ENCODE measurements around the gene POLR1H. TPM values are rescaled to one million over a fixed set of nuclear protein-coding genes. Genes with fewer than 3 reads are reported as not detected.
A peak's percentile ranks its signal among the peaks of the same experiment; 100 is the strongest.

The POLR1H gene
- polyA plus RNA-seq, 1 donor: 45.1 TPM

- H3K4me3 ChIP-seq (ENCODE audit: low read length): peak overlapping the region; percentile 49
- DNase-seq: no peak
- peaks cover 29% of the 10 kb centered on the region for H3K27me3 ChIP-seq (ENCODE audit: control insufficient read depth, insufficient read depth, low read length)
- H3K9me3 ChIP-seq (ENCODE audit: control insufficient read depth, low read depth, low read length): no peaks in the 10 kb centered on the region
- H3K36me3 ChIP-seq (ENCODE audit: control insufficient read depth, insufficient read depth, low read length): no peaks in the 10 kb centered on the region
- no CpG with 5 or more reads among the region's 15 CpGs for WGBS (ENCODE audit: insufficient coverage, low lambda C conversion rate)
- H3K4me1 ChIP-seq (ENCODE audit: control insufficient read depth, insufficient read depth, low read length): peaks cover 42% of the 10 kb centered on the region
- H3K27ac ChIP-seq (ENCODE audit: low read length): peak overlapping the region; percentile 81
Observed at GRCh38 chr6:30102414-30102969, 41.4 kb downstream of the POLR1H start.

GRCh38 chr6:30102970-30103871 lies 42.2 kb downstream of the POLR1H start:
- Histone ChIP-seq H3K4me3 (ENCODE audit: low read length) (peak overlapping the region; percentile 43), H3K9me3 (ENCODE audit: control insufficient read depth, low read depth, low read length) (no peaks in the 10 kb centered on the region), H3K4me1 (ENCODE audit: control insufficient read depth, insufficient read depth, low read length) (peaks cover 35% of the 10 kb centered on the region), H3K27me3 (ENCODE audit: control insufficient read depth, insufficient read depth, low read length) (peaks cover 29% of the 10 kb centered on the region), H3K27ac (ENCODE audit: low read length) (peak overlapping the region; percentile 81), H3K36me3 (ENCODE audit: control insufficient read depth, insufficient read depth, low read length) (no peaks in the 10 kb centered on the region)
- DNase-seq: peak; percentile 87 to 93
- WGBS (ENCODE audit: insufficient coverage, low lambda C conversion rate): 17% methylated on average over 3 of the region's 36 CpGs

GRCh38 chr6:30103872-30104179 lies 42.8 kb downstream of the POLR1H start:
- DNase-seq: no peak
- Histone ChIP-seq H3K27me3 (ENCODE audit: control insufficient read depth, insufficient read depth, low read length) (peaks cover 27% of the 10 kb centered on the region), H3K36me3 (ENCODE audit: control insufficient read depth, insufficient read depth, low read length) (no peaks in the 10 kb centered on the region), H3K4me1 (ENCODE audit: control insufficient read depth, insufficient read depth, low read length) (peaks cover 29% of the 10 kb centered on the region), H3K27ac (ENCODE audit: low read length) (peak overlapping the region; percentile 81), H3K9me3 (ENCODE audit: control insufficient read depth, low read depth, low read length) (no peaks in the 10 kb centered on the region), H3K4me3 (ENCODE audit: low read length) (peak overlapping the region; percentile 43)
- no CpG with 5 or more reads among the region's 3 CpGs for WGBS (ENCODE audit: insufficient coverage, low lambda C conversion rate)

- H3K36me3 ChIP-seq (ENCODE audit: control insufficient read depth, insufficient read depth, low read length): no peaks in the 10 kb centered on the region
- H3K4me1 ChIP-seq (ENCODE audit: control insufficient read depth, insufficient read depth, low read length): peaks cover 29% of the 10 kb centered on the region
- no CpG with 5 or more reads among the region's 2 CpGs for WGBS (ENCODE audit: insufficient coverage, low lambda C conversion rate)
- H3K27me3 ChIP-seq (ENCODE audit: control insufficient read depth, insufficient read depth, low read length): peaks cover 26% of the 10 kb centered on the region
- H3K4me3 ChIP-seq (ENCODE audit: low read length): no peak overlapping the region
- H3K27ac ChIP-seq (ENCODE audit: low read length): no peak overlapping the region
- H3K9me3 ChIP-seq (ENCODE audit: control insufficient read depth, low read depth, low read length): no peaks in the 10 kb centered on the region
- DNase-seq: no peak
Observed at GRCh38 chr6:30104661-30105060, 43.6 kb downstream of the POLR1H start.

- WGBS (ENCODE audit: insufficient coverage, low lambda C conversion rate): no CpG with 5 or more reads among the region's 27 CpGs
- H3K4me1 ChIP-seq (ENCODE audit: control insufficient read depth, insufficient read depth, low read length): peaks cover 29% of the 10 kb centered on the region
- peak overlapping the region; percentile 82 for H3K27ac ChIP-seq (ENCODE audit: low read length)
- H3K27me3 ChIP-seq (ENCODE audit: control insufficient read depth, insufficient read depth, low read length): peaks cover 6% of the 10 kb centered on the region
- H3K36me3 ChIP-seq (ENCODE audit: control insufficient read depth, insufficient read depth, low read length): no peaks in the 10 kb centered on the region
- H3K4me3 ChIP-seq (ENCODE audit: low read length): peak overlapping the region; percentile 32
- H3K9me3 ChIP-seq (ENCODE audit: control insufficient read depth, low read depth, low read length): no peaks in the 10 kb centered on the region
- peak in 1 of 2 donors; percentile 39 for DNase-seq
Observed at GRCh38 chr6:30111266-30111856, 50.3 kb downstream of the POLR1H start.

- peaks cover 6% of the 10 kb centered on the region for H3K27me3 ChIP-seq (ENCODE audit: control insufficient read depth, insufficient read depth, low read length)
- peak overlapping the region; percentile 82 for H3K27ac ChIP-seq (ENCODE audit: low read length)
- 67% methylated on average over 1 of the region's 10 CpGs for WGBS (ENCODE audit: insufficient coverage, low lambda C conversion rate)
- H3K4me1 ChIP-seq (ENCODE audit: control insufficient read depth, insufficient read depth, low read length): peaks cover 29% of the 10 kb centered on the region
- H3K4me3 ChIP-seq (ENCODE audit: low read length): peak overlapping the region; percentile 32
- peak in 1 of 2 donors; percentile 11 for DNase-seq
- H3K36me3 ChIP-seq (ENCODE audit: control insufficient read depth, insufficient read depth, low read length): no peaks in the 10 kb centered on the region
- H3K9me3 ChIP-seq (ENCODE audit: control insufficient read depth, low read depth, low read length): no peaks in the 10 kb centered on the region
Observed at GRCh38 chr6:30112402-30112994, 51.4 kb downstream of the POLR1H start.

GRCh38 chr6:30113003-30113759 lies 52.1 kb downstream of the POLR1H start, which contains the start of gene TRIM31:
Gene TRIM31, minus strand, starts transcription at chr6:30113090. Its CDS starts 285 bp downstream, at chr6:30112805.
- DNase-seq: peak; percentile 70 to 78
- H3K27ac ChIP-seq (ENCODE audit: low read length): peak within 1 kb of the TSS; percentile 82

GRCh38 chr6:30113841-30114240 lies 52.8 kb downstream of the POLR1H start:
- peak in 1 of 2 donors; percentile 60 for DNase-seq
- Histone ChIP-seq H3K4me1 (ENCODE audit: control insufficient read depth, insufficient read depth, low read length) (peaks cover 35% of the 10 kb centered on the region), H3K9me3 (ENCODE audit: control insufficient read depth, low read depth, low read length) (no peaks in the 10 kb centered on the region), H3K27ac (ENCODE audit: low read length) (peak overlapping the region; percentile 82), H3K36me3 (ENCODE audit: control insufficient read depth, insufficient read depth, low read length) (no peaks in the 10 kb centered on the region), H3K27me3 (ENCODE audit: control insufficient read depth, insufficient read depth, low read length) (peaks cover 6% of the 10 kb centered on the region), H3K4me3 (ENCODE audit: low read length) (no peak overlapping the region)
- 29% methylated on average over 1 of the region's 1 CpG for WGBS (ENCODE audit: insufficient coverage, low lambda C conversion rate)

More at GRCh38 chr6:30113003-30113759, 52.1 kb downstream of the POLR1H start, which contains the start of gene TRIM31:
- H3K4me3 ChIP-seq (ENCODE audit: low read length): peak within 1 kb of the TSS; percentile 32
- no peaks in the 10 kb centered on the region for H3K9me3 ChIP-seq (ENCODE audit: control insufficient read depth, low read depth, low read length)
- 54% methylated on average over 2 of the region's 3 CpGs for WGBS (ENCODE audit: insufficient coverage, low lambda C conversion rate)
- H3K27me3 ChIP-seq (ENCODE audit: control insufficient read depth, insufficient read depth, low read length): peaks cover 6% of the 10 kb centered on the region
- H3K36me3 ChIP-seq (ENCODE audit: control insufficient read depth, insufficient read depth, low read length): no peaks in the 10 kb centered on the region
- H3K4me1 ChIP-seq (ENCODE audit: control insufficient read depth, insufficient read depth, low read length): peaks cover 29% of the 10 kb centered on the region

All from large intestine (tissue), 3 donors.